RWPE2 (cell line): ENCODE measurements around the gene PAFAH2.

ENCODE experiments used
- ATAC-seq: fragments of 200-7000 bp; cut with Tn5 transposase; 3 replicates; pipeline ENCODE4 v1.9.1; 2021; ENCODE audit warnings: low read depth
- DNase-seq: peaks from one replicate; pipeline ENCODE4 v3.0.0-alpha.2; 2020; ENCODE audit warnings: low spot score
- H3K27ac ChIP-seq: fragments of 450-650 bp; 2 replicates; pipeline ENCODE4 v1.5.1; 2017; ENCODE audit warnings: mild to moderate bottlenecking; ENCODE audit not compliant: poor library complexity, severe bottlenecking
- H3K27me3 ChIP-seq: fragments of 250-450 bp; sonication (Bioruptor Pico); 2 replicates; pipeline ENCODE4 v1.5.1; 2021; ENCODE audit warnings: mild to moderate bottlenecking, moderate library complexity; ENCODE audit not compliant: insufficient read depth, poor library complexity, severe bottlenecking
- H3K36me3 ChIP-seq: fragments of 250-450 bp; sonication (Bioruptor Pico); 2 replicates; pipeline ENCODE4 v1.5.1; 2020; ENCODE audit warnings: low read depth, mild to moderate bottlenecking, moderate library complexity
- H3K4me1 ChIP-seq: fragments of 250-450 bp; sonication (Bioruptor Pico); 2 replicates; pipeline ENCODE4 v1.5.1; 2021; ENCODE audit warnings: mild to moderate bottlenecking, moderate library complexity; ENCODE audit not compliant: insufficient read depth, poor library complexity, severe bottlenecking
- H3K4me3 ChIP-seq: fragments of 250-450 bp; sonication (Bioruptor Pico); 2 replicates; pipeline ENCODE4 v1.5.1; 2021; ENCODE audit warnings: mild to moderate bottlenecking, moderate library complexity; ENCODE audit not compliant: severe bottlenecking
- H3K9me3 ChIP-seq: fragments of 250-450 bp; sonication (Bioruptor Pico); 2 replicates; pipeline ENCODE4 v1.5.1; 2021; ENCODE audit warnings: mild to moderate bottlenecking, moderate library complexity; ENCODE audit not compliant: severe bottlenecking
- CTCF ChIP-seq: fragments of 450-650 bp; IDR thresholded peaks from one replicate; pipeline ENCODE4 v1.5.1; 2017; ENCODE audit warnings: mild to moderate bottlenecking, moderate library complexity; ENCODE audit not compliant: poor library complexity, severe bottlenecking

PAFAH2 gene

GRCh38 chr1:25927521-25928265 lies 70.2 kb downstream of the PAFAH2 start:
- H3K4me3 ChIP-seq: no peak overlapping the region
- no peak for ATAC-seq
- no peak for DNase-seq
- no peaks in the 10 kb centered on the region for H3K36me3 ChIP-seq
- H3K27me3 ChIP-seq: peaks cover 5% of the 10 kb centered on the region
- H3K9me3 ChIP-seq: no peaks in the 10 kb centered on the region
- no peak overlapping the region for H3K27ac ChIP-seq
- H3K4me1 ChIP-seq: no peaks in the 10 kb centered on the region
- no peak for TF ChIP-seq CTCF

- Histone ChIP-seq H3K36me3 (no peaks in the 10 kb centered on the region), H3K9me3 (no peaks in the 10 kb centered on the region), H3K27ac (no peak overlapping the region), H3K4me3 (no peak overlapping the region), H3K27me3 (peaks cover 5% of the 10 kb centered on the region), H3K4me1 (no peaks in the 10 kb centered on the region)
- no peak for DNase-seq
- no peak for TF ChIP-seq CTCF
- no peak for ATAC-seq
Measured at GRCh38 chr1:25926731-25927496, 70.9 kb downstream of the PAFAH2 start.

GRCh38 chr1:25924454-25924853 lies 73.4 kb downstream of the PAFAH2 start:
- H3K27me3 ChIP-seq: peaks cover 5% of the 10 kb centered on the region
- no peak overlapping the region for H3K4me3 ChIP-seq
- H3K27ac ChIP-seq: no peak overlapping the region
- TF ChIP-seq CTCF: no peak
- no peaks in the 10 kb centered on the region for H3K9me3 ChIP-seq
- no peaks in the 10 kb centered on the region for H3K4me1 ChIP-seq
- ATAC-seq: no peak
- no peak for DNase-seq
- H3K36me3 ChIP-seq: no peaks in the 10 kb centered on the region

GRCh38 chr1:25922971-25923552 lies 74.8 kb downstream of the PAFAH2 start:
- H3K9me3 ChIP-seq: no peaks in the 10 kb centered on the region
- peak overlapping the region; percentile 31 for H3K4me3 ChIP-seq
- no peak overlapping the region for H3K27ac ChIP-seq
- ATAC-seq: peak; percentile 75
- no peak for DNase-seq
- no peaks in the 10 kb centered on the region for H3K36me3 ChIP-seq
- TF ChIP-seq CTCF: no peak
- no peaks in the 10 kb centered on the region for H3K4me1 ChIP-seq
- H3K27me3 ChIP-seq: peaks cover 5% of the 10 kb centered on the region
